ENCODE measurements around the gene CCDC183. TPM values are rescaled to one million over a fixed set of nuclear protein-coding genes. Genes with fewer than 3 reads are reported as not detected.
A peak's percentile ranks its signal among the peaks of the same experiment; 100 is the strongest.

The CCDC183 gene
- total and polyA plus RNA-seq, 2 donors from 2014 or later: 0.88 to 3.1 TPM

GRCh38 chr9:136855461-136856078, 59.4 kb downstream of the CCDC183 start:
- no peak overlapping the region for H3K9ac ChIP-seq (ENCODE audit: low read length in 3 of 3)
- intact Hi-C loops (cut with DNase I): no loop called here
- peaks cover 0 to 19% (median 7%) of the 10 kb centered on the region in 3 donors for H3K4me1 ChIP-seq (ENCODE audit: control insufficient read depth in 2 of 3, insufficient read depth in 2 of 3, low read depth in 1 of 3, low read length in 3 of 3)

GRCh38 chr9:136856079-136856476, 59.9 kb downstream of the CCDC183 start:
- peaks cover 0 to 19% (median 7%) of the 10 kb centered on the region in 3 donors for H3K4me1 ChIP-seq (ENCODE audit: control insufficient read depth in 2 of 3, insufficient read depth in 2 of 3, low read depth in 1 of 3, low read length in 3 of 3)
- FAIRE-seq (no peak), DNase-seq (peak in 3 of 5 donors; percentile 23 to 79 (median 52))
- no peak overlapping the region for H3K4me3 ChIP-seq (ENCODE audit: low read length in 3 of 3)
- no peak overlapping the region for H3K9ac ChIP-seq (ENCODE audit: low read length in 3 of 3)
- peaks cover 0 to 2% (median 0%) of the 10 kb centered on the region in 3 donors for H3K36me3 ChIP-seq (ENCODE audit: control insufficient read depth in 2 of 3, insufficient read depth in 3 of 3, low read length in 3 of 3)
- no peaks in the 10 kb centered on the region for H3K9me3 ChIP-seq (ENCODE audit: control insufficient read depth in 2 of 3, insufficient read depth in 1 of 3, low read length in 3 of 3)
- H3K27ac ChIP-seq (ENCODE audit: low read depth in 2 of 2, low read length in 2 of 2): no peak overlapping the region
- TF ChIP-seq CTCF (IDR thresholded peaks at IDR 0.05; ENCODE audit: borderline replicate concordance, extremely low read depth, insufficient read depth): no peak
- no peaks in the 10 kb centered on the region for H3K27me3 ChIP-seq (ENCODE audit: control insufficient read depth, insufficient read depth, low read length)
- intact Hi-C loops (cut with DNase I): no loop called here

More at GRCh38 chr9:136855461-136856078, 59.4 kb downstream of the CCDC183 start:
- no peaks in the 10 kb centered on the region for H3K27me3 ChIP-seq (ENCODE audit: control insufficient read depth, insufficient read depth, low read length)
- H3K36me3 ChIP-seq (ENCODE audit: control insufficient read depth in 2 of 3, insufficient read depth in 3 of 3, low read length in 3 of 3): no peaks in the 10 kb centered on the region
- no peaks in the 10 kb centered on the region for H3K9me3 ChIP-seq (ENCODE audit: control insufficient read depth in 2 of 3, insufficient read depth in 1 of 3, low read length in 3 of 3)
- H3K27ac ChIP-seq (ENCODE audit: low read depth in 2 of 2, low read length in 2 of 2): no peak overlapping the region
- FAIRE-seq (no peak), DNase-seq (peak in 2 of 5 donors; percentile 50 to 71)
- H3K4me3 ChIP-seq (ENCODE audit: low read length in 3 of 3): no peak overlapping the region
- TF ChIP-seq CTCF (IDR thresholded peaks at IDR 0.05; ENCODE audit: borderline replicate concordance, extremely low read depth, insufficient read depth): no peak

GRCh38 chr9:136856541-136857141, 60.5 kb downstream of the CCDC183 start:
- Histone ChIP-seq H3K4me1 (ENCODE audit: control insufficient read depth in 2 of 3, insufficient read depth in 2 of 3, low read depth in 1 of 3, low read length in 3 of 3) (peaks cover 0 to 20% (median 7%) of the 10 kb centered on the region in 3 donors), H3K4me3 (ENCODE audit: low read length in 3 of 3) (no peak overlapping the region), H3K27me3 (ENCODE audit: control insufficient read depth, insufficient read depth, low read length) (no peaks in the 10 kb centered on the region), H3K9me3 (ENCODE audit: control insufficient read depth in 2 of 3, insufficient read depth in 1 of 3, low read length in 3 of 3) (no peaks in the 10 kb centered on the region), H3K27ac (ENCODE audit: low read depth in 2 of 2, low read length in 2 of 2) (no peak overlapping the region), H3K9ac (ENCODE audit: low read length in 3 of 3) (no peak overlapping the region), H3K36me3 (ENCODE audit: control insufficient read depth in 2 of 3, insufficient read depth in 3 of 3, low read length in 3 of 3) (peaks cover 0 to 7% (median 0%) of the 10 kb centered on the region in 3 donors)
- FAIRE-seq (no peak), DNase-seq (peak in 2 of 5 donors; percentile 59 to 68)
- intact Hi-C loops (cut with DNase I): no loop called here
- TF ChIP-seq CTCF (IDR thresholded peaks at IDR 0.05; ENCODE audit: borderline replicate concordance, extremely low read depth, insufficient read depth): no peak

Data from kidney (tissue), 14 donors.